ENCODE results near the gene KAZN.

Gene KAZN

DNA sequence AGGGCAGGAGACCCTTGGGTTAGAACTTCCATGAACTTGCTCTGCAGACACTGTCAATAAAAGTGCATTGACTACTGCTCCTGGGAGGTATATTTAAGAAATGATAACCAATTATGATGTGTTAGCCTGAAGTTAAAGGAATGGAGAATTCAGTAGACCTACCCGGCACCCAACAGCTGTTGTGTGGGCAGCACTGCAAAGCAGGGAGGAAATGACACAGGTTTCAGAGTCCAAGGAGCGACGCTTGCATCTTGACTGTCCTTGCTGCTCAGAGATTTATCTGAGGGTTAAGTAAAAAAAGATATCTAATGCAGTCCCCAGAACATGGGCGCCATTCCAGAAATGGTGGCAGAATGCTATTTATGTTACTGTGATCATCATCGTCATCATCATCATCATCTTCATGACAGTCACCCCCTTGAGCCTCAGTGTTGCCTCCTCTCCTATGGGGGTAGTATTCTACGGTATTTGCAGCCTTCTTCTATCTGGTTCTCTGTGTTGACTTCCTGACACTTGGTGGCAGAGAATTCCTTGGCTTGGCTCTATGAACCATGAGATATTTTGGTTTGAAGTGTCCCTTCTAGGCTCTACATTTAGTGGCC lies 225.9 kb downstream of the KAZN start:
- Histone ChIP-seq H3K4me3 (replicated peaks; ENCODE audit: low read depth, low read length) (no peak overlapping the region), H3K36me3 (ENCODE audit: control insufficient read depth, insufficient read depth, low read length) (no peaks in the 10 kb centered on the region), H3K27me3 (replicated peaks; ENCODE audit: control insufficient read depth, insufficient read depth, low read length) (no peaks in the 10 kb centered on the region; the same call in 1 of the 2 replicates)
- TF ChIP-seq, protein P1, sequence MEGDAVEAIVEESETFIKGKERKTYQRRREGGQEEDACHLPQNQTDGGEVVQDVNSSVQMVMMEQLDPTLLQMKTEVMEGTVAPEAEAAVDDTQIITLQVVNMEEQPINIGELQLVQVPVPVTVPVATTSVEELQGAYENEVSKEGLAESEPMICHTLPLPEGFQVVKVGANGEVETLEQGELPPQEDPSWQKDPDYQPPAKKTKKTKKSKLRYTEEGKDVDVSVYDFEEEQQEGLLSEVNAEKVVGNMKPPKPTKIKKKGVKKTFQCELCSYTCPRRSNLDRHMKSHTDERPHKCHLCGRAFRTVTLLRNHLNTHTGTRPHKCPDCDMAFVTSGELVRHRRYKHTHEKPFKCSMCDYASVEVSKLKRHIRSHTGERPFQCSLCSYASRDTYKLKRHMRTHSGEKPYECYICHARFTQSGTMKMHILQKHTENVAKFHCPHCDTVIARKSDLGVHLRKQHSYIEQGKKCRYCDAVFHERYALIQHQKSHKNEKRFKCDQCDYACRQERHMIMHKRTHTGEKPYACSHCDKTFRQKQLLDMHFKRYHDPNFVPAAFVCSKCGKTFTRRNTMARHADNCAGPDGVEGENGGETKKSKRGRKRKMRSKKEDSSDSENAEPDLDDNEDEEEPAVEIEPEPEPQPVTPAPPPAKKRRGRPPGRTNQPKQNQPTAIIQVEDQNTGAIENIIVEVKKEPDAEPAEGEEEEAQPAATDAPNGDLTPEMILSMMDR (IDR thresholded peaks at IDR 0.05; ENCODE audit: insufficient read depth, low read length, poor library complexity, severe bottlenecking), result no peak
- DNase-seq (ENCODE audit: extremely low read depth, insufficient read length), result no peak

DNA sequence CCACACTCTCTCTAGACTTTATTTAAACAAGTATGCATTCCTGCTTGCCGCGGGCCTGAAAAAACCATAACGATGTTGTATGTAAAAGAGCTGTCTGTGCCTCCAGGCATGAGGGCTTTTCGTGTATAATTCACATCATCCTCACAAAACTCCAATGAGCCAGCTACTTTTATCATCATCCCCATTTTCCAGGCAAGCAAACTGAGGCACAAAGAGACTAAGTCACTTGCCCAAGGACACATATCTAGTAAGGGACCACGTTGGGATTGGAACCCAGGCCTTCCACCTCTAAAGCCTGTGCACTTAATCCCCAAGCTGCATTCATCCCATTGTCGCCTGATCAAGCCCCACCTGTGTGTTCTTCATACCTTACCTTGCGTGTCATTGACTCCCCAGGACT lies 226.9 kb downstream of the KAZN start:
- no peak for DNase-seq (ENCODE audit: extremely low read depth, insufficient read length)
- Histone ChIP-seq H3K4me3 (replicated peaks; ENCODE audit: low read depth, low read length) (no peak overlapping the region), H3K36me3 (ENCODE audit: control insufficient read depth, insufficient read depth, low read length) (no peaks in the 10 kb centered on the region), H3K27me3 (replicated peaks; ENCODE audit: control insufficient read depth, insufficient read depth, low read length) (no peaks in the 10 kb centered on the region; the same call in 1 of the 2 replicates)
- TF ChIP-seq, protein P1 (IDR thresholded peaks at IDR 0.05; ENCODE audit: insufficient read depth, low read length, poor library complexity, severe bottlenecking), result no peak

DNA sequence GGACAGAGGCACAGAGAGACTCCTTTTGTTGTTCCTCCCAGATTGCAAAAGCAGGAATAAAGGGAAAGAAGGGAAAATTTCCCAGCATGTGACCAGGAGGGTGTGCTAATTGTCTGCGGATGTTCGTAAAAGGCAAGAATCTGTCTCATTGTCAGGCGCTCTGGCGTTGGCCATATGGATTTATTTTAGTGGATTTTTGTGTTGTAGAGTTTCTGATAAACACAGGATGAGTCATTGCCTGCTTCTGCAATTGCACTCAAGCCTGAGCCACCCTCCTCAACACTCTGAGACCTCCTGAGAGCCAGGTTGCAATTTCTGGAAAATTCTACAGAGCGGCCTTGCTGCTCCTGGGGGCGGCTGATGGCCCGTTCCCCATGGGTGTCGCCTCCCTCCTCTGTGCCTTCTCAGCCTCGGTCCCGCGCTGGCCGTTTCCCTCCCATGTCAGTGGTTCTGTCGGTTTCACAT lies 227.7 kb downstream of the KAZN start:
- DNase-seq (ENCODE audit: extremely low read depth, insufficient read length), result no peak
- no peaks in the 10 kb centered on the region; the same call in 1 of the 2 replicates for H3K27me3 ChIP-seq (replicated peaks; ENCODE audit: control insufficient read depth, insufficient read depth, low read length)

DNA sequence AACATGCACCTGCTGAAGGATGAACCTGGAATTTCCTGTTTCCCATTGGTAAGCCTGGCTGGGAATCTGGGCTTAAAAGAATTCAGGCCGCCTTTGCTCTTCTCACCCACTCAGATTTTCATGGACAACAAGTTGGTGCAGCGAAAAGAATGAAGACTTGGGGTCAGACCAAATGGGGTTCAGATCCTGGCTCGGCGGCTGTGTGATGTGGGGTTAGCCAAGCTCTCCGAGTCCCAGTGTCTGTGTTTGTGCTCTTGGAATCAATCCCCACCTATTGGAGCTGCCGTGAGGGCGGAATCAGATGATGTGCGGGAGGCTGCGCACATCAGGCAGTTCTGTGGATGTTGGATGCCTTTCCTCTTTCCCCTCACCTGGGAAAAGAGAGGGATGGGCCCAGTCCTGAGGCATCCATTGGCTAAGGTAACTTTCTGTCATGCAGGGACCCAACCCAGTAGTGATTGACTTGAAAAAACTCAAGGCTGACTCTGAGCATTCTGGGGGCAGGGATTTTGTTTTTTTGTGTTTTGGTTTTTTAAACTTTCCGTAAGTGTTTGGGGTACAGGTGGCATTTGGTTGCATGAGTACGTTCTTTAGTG lies 228.3 kb downstream of the KAZN start:
- Histone ChIP-seq H3K27me3 (replicated peaks; ENCODE audit: control insufficient read depth, insufficient read depth, low read length) (no peaks in the 10 kb centered on the region), H3K4me3 (replicated peaks; ENCODE audit: low read depth, low read length) (no peak overlapping the region), H3K36me3 (ENCODE audit: control insufficient read depth, insufficient read depth, low read length) (no peaks in the 10 kb centered on the region)
- no peak for DNase-seq (ENCODE audit: extremely low read depth, insufficient read length)
- TF ChIP-seq, protein P1 (IDR thresholded peaks at IDR 0.05; ENCODE audit: insufficient read depth, low read length, poor library complexity, severe bottlenecking), result no peak

More for the DNA sequence above, 227.7 kb downstream of the KAZN start:
- TF ChIP-seq, protein P1 (IDR thresholded peaks at IDR 0.05; ENCODE audit: insufficient read depth, low read length, poor library complexity, severe bottlenecking), result no peak
- H3K36me3 ChIP-seq (ENCODE audit: control insufficient read depth, insufficient read depth, low read length), result no peaks in the 10 kb centered on the region
- no peak overlapping the region for H3K4me3 ChIP-seq (replicated peaks; ENCODE audit: low read depth, low read length)

DNA sequence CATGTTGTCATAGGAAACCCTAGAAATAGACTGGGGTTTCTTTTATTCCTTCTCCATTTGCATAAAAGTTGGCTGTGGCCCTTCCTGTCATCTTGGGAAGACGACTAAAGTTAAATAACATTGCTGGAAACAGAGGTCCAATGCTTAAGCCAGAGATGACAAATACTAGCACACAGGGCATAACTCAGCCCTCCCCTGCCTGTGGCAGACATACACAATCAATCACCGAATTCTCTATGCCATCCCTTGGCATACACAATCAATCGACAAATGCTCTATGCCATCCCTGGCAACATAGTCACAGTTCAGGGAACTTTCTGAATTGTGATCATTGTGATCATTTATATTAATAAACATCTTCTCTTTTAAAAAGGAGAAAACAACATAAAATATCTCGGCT lies 229.4 kb downstream of the KAZN start:
- no peak for DNase-seq (ENCODE audit: extremely low read depth, insufficient read length)
- Histone ChIP-seq H3K36me3 (ENCODE audit: control insufficient read depth, insufficient read depth, low read length) (no peaks in the 10 kb centered on the region), H3K27me3 (replicated peaks; ENCODE audit: control insufficient read depth, insufficient read depth, low read length) (no peaks in the 10 kb centered on the region; the same call in 1 of the 2 replicates), H3K4me3 (replicated peaks; ENCODE audit: low read depth, low read length) (no peak overlapping the region)
- TF ChIP-seq, protein P1 (IDR thresholded peaks at IDR 0.05; ENCODE audit: insufficient read depth, low read length, poor library complexity, severe bottlenecking), result no peak
